ENCODE results near the gene DMAP1. TPM values are rescaled to one million over a fixed set of nuclear protein-coding genes. Genes with fewer than 3 reads are reported as not detected.

The DMAP1 gene
- total RNA-seq, 1 donor from 2014 or later: 32.2 TPM

GRCh38 chr1:44223187-44223610 is 9.9 kb downstream of the DMAP1 start:
- no peak for TF ChIP-seq CTCF (IDR thresholded peaks at IDR 0.05)
- H3K27me3 ChIP-seq (ENCODE audit: low read depth): no peaks in the 10 kb centered on the region
- H3K9me3 ChIP-seq: no peaks in the 10 kb centered on the region
- H3K4me1 ChIP-seq: no peaks in the 10 kb centered on the region
- DNase-seq (no peak), ATAC-seq (no peak)
- no peak overlapping the region for H3K4me3 ChIP-seq
- peaks cover 38% of the 10 kb centered on the region for H3K36me3 ChIP-seq
- H3K27ac ChIP-seq: no peak overlapping the region
- intact Hi-C loops (cut with DNase I): no loop called here

DNA sequence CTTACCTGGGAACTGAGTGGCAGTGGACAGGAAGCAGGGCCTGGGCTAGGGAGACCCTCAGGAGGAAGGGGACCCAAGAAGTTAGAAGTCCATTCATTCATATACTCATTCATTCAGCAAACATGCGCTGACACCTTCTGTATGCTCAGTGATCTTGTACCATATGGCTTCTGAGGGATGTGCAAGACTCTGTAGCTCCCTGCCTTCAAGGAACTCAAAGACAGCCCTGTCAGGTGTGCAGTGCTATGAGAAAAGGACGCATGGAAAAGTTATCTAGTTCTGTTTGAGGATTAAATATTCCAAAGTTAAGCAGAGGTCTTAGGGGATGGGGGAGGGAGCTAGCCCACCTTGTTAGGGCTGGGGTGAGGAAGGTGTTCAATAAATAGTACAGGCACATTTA is 12.5 kb downstream of the DMAP1 start:
- H3K9me3 ChIP-seq: no peaks in the 10 kb centered on the region
- no peak for ATAC-seq
- TF ChIP-seq CTCF (IDR thresholded peaks at IDR 0.05): no peak
- H3K4me1 ChIP-seq: no peaks in the 10 kb centered on the region
- intact Hi-C loops (cut with DNase I): no loop called here
- H3K27me3 ChIP-seq (ENCODE audit: low read depth): no peaks in the 10 kb centered on the region
- no peak for DNase-seq
- peaks cover 19% of the 10 kb centered on the region for H3K36me3 ChIP-seq
- H3K27ac ChIP-seq: no peak overlapping the region
- no peak overlapping the region for H3K4me3 ChIP-seq

DNA sequence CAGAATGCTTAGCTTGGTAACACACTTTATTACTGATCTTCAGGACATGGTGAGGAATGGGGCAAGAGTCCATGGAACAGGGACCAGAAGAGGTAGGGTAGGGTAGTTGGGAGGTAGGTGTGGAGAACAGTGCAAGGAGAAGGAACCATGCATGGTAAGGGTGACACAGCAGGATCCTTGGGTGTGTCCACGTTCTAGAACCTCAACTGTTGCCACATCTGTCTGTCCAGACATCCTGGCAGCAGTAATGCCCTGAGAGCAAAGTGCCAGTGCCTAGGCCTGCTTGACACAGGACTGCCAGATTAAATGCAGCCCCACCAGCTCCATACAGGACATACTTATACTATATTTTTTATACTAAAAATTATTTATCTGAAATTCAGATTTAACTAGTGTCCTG is 13.9 kb downstream of the DMAP1 start:
- Histone ChIP-seq H3K9me3 (no peaks in the 10 kb centered on the region), H3K4me3 (no peak overlapping the region), H3K27ac (no peak overlapping the region), H3K36me3 (peaks cover 14% of the 10 kb centered on the region), H3K27me3 (ENCODE audit: low read depth) (no peaks in the 10 kb centered on the region), H3K4me1 (no peaks in the 10 kb centered on the region)
- no peak for TF ChIP-seq CTCF (IDR thresholded peaks at IDR 0.05)
- intact Hi-C loops (cut with DNase I): no loop called here
- ATAC-seq (peak; percentile 54 to 65), DNase-seq (peak; percentile 48)

DNA sequence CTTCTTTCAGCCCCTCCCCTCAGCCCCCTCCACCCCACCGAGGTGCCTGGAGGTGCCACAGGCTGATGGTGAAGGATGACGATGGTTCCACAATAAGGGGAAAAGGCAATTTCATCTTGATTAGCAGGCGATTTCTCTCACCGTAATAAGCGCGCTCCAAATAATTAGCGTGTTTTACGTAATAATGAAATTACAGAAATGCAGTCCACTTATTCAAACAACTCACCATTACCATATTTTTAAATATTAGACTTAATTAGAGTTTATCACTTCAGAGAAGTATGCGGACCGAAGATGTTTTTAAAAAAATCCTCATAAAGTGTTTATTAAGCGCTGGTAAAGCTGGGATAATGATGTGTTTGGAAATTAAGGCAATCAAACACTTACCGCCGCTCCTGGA is 14.9 kb downstream of the DMAP1 start:
- Histone ChIP-seq H3K27ac (no peak overlapping the region), H3K4me1 (no peaks in the 10 kb centered on the region), H3K4me3 (no peak overlapping the region), H3K36me3 (peaks cover 14% of the 10 kb centered on the region), H3K27me3 (ENCODE audit: low read depth) (no peaks in the 10 kb centered on the region), H3K9me3 (no peaks in the 10 kb centered on the region)
- TF ChIP-seq CTCF (IDR thresholded peaks at IDR 0.05): no peak
- ATAC-seq: no peak
- DNase-seq: no peak
- intact Hi-C loops (cut with DNase I): no loop called here

DNA sequence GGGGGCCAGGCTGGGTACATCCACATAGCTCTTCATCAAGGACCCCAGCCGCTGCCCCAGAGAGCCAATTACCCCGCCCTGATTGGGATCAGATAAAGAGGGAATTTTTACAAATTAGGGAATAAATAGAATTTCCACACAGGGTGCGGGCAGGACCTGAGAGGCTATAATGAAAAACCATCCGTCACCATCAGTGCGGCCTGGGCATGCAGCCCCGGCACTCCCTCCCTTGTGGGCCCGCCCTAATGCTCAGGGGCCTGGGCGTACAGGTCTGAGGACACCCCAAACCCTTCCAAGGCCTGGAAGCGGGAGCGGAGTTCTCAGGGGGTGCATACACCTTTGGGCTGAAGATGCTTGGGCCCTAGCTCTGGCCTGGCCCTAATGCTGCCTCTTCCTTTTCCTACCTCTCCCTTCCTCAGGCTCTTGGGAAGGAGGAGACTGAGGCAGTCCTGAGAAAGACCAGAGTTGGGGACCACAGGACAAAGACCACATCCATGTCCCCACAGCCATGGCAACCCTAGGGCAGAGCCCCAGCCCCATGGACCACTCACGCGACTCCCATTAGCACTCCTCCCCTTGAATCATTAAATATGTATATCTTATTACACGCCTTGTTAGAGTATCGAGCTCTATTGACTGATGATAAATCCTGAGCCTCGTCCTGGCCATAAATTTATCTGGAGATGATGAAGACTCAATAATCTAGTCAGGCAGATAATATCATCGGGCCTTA is 16.3 kb downstream of the DMAP1 start:
- intact Hi-C loops (cut with DNase I): no loop called here
- no peak for TF ChIP-seq CTCF (IDR thresholded peaks at IDR 0.05)
- DNase-seq: no peak
- no peaks in the 10 kb centered on the region for H3K27me3 ChIP-seq (ENCODE audit: low read depth)
- no peak for ATAC-seq
- no peaks in the 10 kb centered on the region for H3K9me3 ChIP-seq
- peaks cover 14% of the 10 kb centered on the region for H3K36me3 ChIP-seq
- no peaks in the 10 kb centered on the region for H3K4me1 ChIP-seq
- no peak overlapping the region for H3K4me3 ChIP-seq
- no peak overlapping the region for H3K27ac ChIP-seq

All from lower lobe of right lung (tissue), 2 donors.